NCI-H2081 (cell line): ENCODE results near the gene ISLR.
"Not testable (repeated sequence)": the region's sequence is repeated elsewhere in the genome, so short reads cannot be mapped to it uniquely, and the experiment has no call there.

Source experiments
- DNase-seq, 2 experiments: peaks; one replicate each; lab custom pipeline; 2025; lab: John Stamatoyannopoulos, UW

Gene ISLR

DNA sequence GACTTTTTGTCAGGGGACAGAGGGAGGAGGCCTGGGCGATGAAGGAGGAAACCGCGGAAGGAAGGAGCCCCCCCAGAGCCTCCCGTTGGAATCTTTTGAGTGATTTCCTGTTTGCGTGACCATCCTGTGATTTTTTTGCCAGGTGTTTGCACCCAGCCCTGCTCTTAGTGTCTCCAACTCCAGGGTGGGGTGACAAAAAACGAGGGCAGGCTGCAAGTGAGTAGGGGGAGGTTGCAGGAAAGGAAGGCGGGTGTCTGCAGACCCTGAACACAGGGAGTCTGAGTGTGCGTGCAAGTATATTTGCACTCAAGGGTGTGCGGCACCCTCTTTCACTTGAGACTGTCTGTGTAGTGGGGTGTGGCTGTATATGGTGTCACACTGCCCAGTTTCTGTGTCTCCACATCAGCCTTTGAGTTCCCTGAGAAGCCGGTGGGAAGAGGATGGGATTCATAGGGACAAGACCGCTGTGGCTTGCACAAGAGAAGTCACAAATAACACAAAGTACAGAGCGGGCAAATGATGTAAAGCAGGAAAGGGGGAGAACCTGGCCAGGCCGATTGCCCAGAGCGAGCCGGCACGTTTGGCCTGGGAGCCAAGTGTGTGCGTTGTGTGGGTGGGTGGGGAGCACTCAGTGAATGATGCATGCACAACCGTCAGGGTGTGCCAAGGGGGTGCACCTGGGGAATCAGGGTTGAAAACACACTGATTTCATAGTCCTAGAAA, 36.5 kb upstream of the ISLR start:
- DNase-seq = peak in 1 of 2 experiments; percentile 64

DNA sequence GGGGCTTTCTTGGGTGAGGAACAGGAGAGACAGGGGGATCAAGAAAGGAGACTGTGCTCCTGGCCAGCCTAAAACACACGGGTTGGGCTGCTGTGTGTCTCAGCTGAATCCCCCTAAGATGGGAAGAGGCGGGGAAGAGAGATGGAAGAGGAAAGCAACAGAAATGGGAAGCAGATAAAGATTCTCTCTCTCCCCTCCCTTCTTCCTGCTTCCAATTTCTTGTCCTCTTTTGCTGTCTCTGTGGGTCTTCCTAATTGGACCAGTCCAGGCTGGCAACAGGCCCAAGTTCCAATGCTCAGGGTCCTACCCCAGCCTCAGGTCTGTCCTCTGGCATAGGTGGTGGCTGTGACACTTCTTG, 36.0 kb upstream of the ISLR start:
- no peak for DNase-seq

DNA sequence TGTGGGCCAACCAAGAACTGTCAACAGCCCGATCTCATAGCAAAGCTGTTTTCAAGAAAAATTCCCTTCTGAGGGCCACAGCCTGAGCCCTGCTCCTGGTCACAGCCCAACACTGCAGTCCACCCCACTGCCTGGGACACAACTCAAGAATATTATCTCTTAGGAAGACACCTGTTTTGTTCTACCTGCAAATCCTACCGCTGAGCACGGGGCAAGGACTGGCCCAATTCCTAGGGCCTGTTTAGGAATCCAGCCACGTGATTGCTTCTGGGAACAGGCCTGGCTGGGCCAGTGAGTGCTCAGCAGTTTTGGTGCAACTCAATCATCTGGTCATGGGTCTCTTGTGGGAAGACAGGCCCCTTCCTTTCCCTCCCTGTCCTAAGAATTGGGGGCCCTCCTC, 34.9 kb upstream of the ISLR start:
- DNase-seq = no peak

DNA sequence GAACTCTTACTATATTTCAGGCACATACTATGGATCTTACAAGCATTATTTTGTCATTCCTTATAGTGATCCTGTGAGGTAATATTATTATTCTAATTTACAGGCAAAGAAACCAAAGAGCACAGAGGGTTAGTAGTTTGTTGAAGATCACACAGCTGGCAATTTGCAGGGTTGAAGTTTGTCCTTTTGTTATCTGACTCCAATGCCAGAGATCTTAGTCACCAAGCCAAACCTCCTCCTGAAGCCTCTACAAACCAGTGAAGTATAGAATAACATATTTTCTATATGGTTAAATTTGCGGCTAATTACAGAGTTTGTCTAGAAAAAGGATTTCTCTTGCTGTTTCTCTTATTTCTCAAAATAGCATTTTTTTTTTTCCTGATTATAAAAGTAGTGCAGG, 31.9 kb upstream of the ISLR start:
- no peak for DNase-seq

DNA sequence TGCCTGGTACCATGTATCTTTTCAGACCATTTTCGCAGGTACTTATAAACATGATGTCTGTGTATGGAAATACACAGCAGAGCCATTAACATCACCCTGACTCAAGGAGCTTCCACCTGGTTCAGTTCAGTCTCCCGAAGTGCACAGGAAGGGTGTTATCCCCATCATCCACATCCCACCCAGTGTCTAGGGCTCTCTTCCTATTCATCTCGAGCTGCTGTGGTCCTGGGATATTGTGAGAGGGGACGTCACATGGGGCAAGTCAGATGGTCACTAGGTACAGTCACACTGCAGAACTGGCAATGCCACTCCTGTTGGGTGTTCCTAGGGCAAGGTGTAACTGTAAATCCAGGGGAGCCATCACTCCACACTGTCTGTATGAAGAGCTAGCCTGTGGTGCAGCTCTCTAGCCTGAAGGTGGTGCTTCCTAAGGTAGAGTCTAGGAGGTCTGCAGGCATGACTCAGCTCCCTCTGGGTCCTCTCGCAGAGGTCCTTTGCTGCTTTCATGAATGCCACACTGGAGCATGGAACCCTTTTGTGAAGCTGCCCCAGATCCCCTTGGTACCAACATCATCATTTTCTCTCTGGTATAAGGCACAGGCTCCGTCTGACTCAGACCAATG, 29.2 kb upstream of the ISLR start:
- DNase-seq = peak in 1 of 2 experiments; percentile 21

DNA sequence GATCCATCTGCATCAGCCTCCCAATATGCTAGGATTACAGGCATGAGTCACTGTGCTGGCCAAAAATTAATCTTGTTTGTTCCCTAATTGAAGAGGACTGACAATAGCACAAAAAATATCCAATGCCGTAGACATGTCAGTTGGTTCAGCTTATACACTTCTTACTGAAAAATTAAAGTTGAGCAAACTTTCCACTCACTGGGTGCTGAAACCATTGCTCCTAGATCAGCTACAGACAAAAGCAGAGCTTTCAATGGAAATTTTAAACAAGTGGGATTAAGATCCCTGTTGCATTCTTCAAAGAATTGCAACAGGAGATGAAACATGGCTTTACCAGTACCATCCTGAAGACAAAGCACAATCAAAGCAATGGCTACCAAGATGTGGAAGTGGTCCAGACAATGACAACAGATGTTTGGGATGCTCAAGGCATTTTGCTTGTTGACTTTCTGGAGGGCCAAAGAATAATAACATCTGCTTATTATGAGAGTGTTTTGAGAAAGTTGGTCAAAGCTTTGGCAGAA, 27.2 kb upstream of the ISLR start:
- DNase-seq = no peak

DNA sequence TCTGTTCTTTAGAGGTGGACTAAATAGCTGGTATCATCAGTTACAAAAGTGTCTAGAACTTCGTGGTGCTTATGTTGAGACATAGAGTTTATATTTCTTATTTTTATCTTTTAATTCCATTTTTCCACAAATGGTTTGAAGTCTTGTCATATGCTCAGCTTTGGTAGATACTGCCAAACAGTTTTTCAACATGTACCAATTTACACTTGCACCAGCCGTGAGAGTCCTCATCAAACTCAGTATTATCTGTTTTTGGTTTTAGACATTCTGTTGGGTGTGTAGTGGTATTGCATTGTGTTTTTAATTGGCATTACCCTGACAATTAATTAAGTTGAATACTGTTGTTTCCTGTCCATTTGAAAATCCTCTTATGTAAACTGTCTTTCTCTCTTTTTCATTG, 26.5 kb upstream of the ISLR start:
- no peak for DNase-seq

DNA sequence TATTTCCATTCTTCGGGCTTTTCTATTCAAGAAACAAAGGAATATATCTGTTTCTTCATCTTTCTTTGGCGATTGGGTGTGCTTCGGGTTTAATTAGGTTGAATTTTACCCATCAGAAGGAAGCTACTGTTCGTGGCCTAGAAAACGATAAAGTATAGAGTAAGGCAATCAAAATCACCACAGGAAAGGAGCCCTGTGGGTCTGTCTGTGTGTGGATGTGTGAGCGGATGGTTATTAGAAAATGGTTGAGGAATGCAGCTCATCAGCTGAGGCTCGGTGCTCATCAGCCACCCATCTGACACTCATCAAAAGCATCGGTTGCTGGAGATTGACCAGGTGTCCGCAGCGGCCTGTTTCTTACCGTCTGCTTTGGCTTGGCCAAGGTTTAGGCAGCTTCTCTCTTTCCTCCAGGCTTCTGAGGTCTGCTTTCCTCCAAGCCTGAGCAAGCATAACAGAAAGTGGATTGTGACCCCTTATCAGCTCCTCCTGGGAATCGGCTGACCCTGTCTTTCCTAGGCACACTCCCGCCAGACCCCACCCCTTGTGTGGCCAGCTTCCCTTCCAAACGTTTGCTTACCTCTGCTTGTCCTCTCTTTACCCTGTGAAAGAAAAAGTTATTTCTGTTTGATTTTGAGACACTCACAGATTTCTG, 17.6 kb upstream of the ISLR start:
- no peak for DNase-seq

DNA sequence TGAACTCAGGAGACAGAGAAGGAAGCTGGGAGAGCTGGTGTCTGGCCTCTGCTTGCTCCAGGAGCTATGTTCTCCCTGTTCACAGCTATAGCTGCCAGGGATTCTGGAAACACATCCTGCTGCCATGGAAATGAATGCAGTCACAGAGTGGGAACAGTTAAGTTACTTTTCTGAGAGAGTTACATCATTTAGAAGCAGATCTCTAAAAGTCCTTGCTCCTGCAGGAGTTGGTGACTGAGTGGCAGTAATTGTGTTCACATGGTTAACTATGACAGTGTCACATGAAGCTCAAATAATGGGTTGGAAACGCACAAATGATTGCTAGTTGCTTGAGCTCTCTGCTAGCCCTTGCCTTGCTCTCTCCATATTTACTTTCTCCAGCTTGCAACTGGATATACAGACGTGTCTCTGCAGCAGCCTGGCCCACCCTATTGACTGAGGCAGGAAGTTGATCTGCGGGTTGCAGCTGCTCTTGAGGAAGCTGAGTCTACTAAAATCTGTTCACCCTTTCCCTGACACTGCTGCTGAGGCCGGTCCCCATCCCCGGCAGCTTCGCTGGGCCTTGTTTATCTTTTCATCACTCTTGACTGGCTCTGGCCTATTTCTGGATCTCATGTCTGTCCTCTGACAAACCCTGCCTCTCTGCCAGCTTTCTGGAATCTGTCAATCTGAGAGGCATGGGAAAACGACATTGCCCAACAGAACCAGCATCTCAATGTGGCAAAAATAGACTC, 16.7 kb upstream of the ISLR start:
- peak; percentile 69 to 86 for DNase-seq

DNA sequence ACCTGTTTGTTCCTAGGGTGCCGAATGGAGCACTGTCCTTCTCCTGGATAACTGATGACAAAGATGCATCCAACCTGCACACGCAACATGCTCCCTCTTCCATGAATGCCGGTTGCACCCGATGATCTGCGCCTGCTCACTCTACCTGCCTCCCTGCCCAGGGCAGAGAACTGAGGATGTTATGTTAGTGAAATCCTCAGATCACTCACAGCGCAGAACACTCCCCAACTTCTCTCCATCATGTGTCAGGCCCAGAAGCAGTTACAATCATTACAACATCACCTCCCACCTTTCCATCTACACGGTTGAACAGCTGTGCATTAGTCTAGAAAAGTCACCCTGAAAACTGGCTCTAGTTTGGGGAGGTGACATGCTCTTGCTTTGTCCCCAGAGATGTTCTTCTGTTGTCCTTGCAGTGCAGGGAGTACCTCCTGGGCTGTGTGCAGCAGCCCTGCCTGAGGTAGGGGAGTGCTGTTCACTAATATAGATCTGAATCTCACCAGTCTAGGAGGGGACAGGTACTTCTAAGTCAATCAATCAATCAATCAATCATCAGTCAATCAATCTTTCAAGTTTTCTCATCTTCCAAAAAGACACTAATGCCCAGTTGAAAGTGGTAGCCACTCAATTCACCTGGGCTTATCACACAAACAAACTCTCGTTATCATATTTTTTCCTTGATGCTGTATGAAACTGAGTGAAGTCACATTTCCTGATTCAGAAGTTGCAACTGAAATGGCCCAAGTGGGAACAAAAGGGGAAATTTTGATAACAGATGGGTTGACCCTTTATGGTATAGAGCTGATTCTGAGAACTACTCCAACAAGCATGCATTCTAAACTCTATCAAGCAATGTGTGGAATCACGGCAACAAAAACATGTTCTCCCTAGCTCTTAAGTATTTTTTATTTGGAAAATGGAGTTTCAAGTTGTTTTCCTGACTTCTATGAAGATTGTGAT, 15.4 kb upstream of the ISLR start:
- DNase-seq = no peak

DNA sequence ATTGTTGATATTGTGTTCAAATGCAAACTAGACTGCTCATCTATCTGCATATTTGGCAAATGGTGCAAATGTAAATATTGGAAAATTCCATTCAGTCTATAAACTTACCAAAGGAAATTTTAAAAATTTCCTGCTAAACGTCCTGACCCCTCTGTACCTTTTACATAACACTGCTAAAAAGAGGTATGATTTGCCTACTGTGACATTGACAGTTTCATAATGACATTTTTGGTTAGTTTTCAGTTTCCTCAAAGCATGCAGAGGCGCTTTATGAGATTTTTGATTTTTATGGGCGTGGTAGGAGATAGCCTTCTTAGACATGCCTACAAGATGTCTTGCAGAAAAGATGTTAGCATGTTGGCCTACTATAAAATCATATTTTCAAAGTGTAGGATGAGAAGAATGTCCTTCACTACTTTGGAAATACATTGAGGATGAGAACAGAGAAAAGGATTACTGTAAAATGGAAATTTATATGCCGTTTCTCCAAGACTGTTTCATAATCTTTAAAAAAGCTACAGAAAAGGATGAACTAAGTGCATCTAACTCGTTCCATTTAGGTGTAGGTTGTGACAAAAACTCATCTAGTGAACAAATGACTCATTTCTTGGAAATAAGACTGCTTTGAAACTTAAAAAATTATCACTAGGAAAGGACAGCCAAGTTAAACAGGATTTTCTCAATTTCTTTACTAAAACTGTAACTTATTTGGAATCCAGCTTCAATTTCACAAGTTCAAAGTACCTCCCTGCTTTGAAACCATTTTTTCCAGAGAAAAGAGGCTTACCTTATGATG, 14.5 kb upstream of the ISLR start:
- no peak for DNase-seq

DNA sequence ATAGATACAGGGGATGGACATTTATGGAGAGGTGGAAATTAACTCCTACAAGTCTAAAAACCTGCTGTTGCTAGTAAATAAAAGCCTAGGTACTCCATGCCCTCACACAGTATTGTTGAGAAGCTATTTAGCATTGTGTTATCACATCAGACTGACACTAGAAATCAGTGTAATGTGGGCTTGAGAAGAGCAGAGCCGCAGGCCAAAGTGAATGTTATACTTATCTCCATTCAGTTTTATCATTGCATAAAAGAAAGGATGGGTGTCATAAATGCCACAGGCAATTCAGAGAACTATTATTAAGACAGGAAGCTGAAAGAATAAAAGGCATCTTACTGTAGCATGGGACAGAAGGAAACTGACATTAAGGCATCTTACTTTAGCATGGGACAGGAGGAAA, 13.7 kb upstream of the ISLR start:
- DNase-seq = no peak

DNA sequence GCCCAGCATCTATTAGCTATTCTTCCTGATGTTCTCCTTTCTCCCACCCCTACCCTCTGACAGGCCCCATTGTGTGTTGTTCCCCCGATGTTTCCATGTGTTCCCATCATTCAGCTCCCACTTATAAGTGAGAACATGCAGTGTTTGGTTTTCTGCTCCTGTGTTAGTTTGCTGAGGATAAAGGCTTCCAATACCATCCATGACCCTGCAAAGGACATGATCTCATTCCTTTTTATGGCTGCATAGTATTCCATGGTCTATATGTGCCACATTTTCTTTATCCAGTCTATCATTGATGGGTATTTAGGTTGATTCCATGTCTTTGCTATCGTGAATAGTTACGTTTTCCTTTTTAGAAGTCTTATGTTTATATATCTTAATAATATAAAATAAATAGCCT, 13.1 kb upstream of the ISLR start:
- DNase-seq = not testable (repeated sequence)

DNA sequence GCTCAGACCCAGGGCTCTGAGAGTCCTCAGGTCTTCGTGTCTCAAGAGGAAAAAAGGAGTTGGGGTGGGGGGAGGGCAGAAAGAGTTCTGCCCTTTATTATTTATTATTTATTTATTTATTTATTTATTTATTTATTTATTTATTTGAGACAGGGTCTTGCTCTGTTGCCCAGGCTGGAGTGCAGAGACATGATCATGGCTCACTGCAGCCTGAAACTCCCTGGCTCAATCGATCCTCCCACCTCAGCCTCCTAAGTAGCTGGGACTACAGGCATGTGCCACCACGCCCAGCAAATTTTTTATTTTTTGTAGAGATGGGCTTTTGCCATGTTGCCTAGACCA, 11.3 kb upstream of the ISLR start:
- not testable (repeated sequence) for DNase-seq

DNA sequence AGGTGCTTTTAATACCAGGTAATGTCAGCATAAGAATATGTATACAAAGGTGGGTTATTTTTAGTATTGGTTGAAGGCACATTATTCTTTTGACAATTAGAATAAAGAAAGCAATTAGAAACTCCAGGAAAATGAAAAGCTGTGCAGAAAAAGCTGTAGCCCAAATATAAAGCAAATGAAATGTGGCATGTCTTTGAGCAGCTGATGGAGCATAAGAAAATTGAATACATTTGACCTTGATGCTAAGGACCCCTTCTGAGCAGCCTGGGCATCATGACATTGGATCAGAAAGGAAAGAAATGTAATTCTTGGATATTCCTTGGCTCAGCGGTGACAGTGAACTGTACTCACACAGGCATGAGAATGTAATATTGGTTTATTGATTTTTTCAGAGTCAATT, 8.0 kb upstream of the ISLR start:
- DNase-seq = no peak

DNA sequence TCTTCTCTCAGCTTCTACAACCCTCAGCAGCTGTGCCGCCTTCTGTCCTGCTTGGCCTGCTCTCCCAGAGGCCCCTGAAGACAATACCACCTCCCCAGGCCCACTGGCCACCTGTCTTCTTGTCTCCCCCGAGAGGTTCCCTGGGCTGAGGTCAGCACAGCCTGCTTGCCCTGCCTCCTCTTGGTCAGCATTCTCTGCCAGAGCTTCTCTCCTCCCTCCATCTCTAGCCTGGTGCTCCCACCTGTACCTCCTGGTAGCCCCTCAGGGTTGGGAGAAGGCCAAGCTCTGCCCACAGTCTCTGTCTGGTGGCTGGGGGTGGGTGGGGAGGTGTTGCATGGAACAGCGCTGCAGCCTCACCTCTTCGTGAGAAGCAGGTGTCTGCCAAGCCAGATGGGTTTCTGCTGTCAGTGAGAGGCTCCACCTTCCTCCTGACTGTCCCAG, 5.6 kb upstream of the ISLR start:
- DNase-seq = no peak

DNA sequence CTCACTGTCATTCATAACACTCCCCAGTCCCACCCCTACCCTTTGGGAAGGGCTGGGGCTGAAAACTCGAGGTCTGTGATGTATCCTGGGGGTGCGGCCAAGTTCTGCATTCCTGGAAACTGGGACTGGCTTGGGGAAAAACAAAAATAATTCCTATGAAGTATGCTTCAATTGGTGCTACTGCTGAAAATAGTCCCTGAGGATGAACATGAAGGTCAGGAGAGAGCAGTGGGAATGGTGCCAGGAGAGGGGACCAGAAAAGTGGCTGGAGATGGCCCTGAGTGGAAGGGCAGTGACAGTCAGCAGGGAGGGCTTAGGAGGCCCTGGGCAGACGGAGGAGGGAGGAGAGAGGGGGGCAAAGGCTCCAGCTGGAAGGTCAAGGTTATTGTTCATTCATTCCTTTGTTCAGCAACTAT, 4.8 kb upstream of the ISLR start:
- DNase-seq = no peak

DNA sequence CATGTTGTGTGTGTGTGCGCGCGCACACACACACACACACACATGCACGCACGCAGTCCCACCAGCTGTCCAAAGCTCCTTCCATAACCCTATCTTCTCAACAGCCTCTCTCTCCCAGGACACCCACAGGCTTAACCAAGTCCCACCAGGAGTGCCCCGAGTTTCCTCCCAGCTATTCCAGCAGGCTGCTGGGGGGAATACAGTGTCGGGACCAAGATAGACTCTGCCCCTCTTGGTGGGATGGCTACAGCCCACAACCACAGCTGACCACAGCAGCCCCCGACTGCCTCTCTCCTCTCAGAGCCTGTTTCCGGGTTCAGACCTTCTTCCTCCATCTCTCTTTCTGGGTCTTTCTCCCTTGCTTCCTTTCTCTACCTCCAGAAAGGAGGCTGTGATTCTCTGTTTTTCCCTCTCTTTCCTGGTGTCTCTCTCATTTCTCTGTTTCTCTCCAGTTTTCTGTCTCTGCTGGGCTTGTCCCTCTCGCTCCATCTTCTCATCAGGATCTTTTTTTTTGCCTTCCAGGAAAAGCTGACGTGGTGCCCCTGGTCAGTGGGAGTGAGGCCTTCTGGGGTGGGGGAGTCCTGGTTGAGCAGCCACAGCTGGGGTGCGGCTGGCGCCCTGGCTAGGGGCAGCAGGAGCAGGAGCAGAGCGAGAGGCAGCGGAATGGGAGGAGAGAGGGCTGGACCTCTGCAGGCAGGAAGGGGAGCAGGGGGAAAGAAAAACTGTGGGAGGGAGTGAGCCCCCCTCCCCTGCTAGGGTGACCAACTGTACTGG, 3.3 kb upstream of the ISLR start:
- DNase-seq = no peak

DNA sequence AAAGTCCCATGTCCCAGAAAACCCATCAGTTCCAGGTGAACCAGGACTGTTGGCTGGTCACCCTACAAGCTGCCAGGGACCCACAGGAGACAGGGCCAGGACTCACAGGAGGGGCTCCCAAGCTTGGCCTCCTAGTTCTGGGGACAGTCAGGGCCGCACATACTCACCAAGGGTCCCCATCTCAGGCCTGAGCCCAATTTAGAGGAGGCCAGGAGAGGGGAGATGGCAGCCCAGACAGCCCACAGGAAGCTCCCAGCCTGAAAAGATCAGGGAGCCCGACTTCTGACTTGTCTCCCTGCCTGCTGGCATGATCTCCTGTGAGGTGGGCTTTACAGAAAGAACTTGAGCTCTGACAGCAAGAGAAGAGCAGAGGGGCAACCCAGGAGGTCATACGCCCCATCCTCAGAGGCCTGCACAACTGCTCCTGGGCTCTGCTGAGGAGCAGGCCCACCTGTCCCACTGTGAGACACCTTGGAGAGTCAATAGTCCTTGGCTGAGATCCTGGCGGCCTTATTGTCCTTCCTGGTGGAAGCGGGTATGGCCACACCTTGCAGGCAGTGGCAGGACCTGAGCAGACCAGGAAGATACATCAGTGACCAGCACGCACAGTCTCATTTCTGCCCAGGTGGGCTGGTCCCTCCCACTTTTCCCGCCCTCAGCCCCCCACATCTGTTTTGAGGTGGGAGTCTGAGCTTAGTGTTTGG, 2.5 kb upstream of the ISLR start:
- no peak for DNase-seq
